Liver (tissue), 9 donors: ENCODE measurements around the gene FGF14. TPM values are rescaled to one million over a fixed set of nuclear protein-coding genes. Genes with fewer than 3 reads are reported as not detected.
A peak's percentile ranks its signal among the peaks of the same experiment; 100 is the strongest.

Experiments used
- DNase-seq: peaks from one replicate; pipeline ENCODE4 v3.0.0-alpha.2; 2017; ENCODE audit warnings: low spot score
- H3K27ac ChIP-seq, 2 donors: one replicate each; pipeline ENCODE4 v1.7.0; 2013; ENCODE audit warnings: inconsistent platforms in 2 of 2, low read length in 2 of 2, control low read depth in 1 of 2, low read depth in 1 of 2, mild to moderate bottlenecking in 1 of 2
- H3K27me3 ChIP-seq, 4 donors: one replicate each; pipeline versions ENCODE4 v1.6.1 to v1.7.0; 2013; ENCODE audit warnings: low read length in 3 of 4, inconsistent platforms in 1 of 4, mild to moderate bottlenecking in 1 of 4, moderate library complexity in 1 of 4; ENCODE audit not compliant: control insufficient read depth in 4 of 4, insufficient read depth in 4 of 4
- H3K36me3 ChIP-seq, 4 donors: one replicate each; pipeline versions ENCODE4 v1.6.1 to v1.7.0; 2013; ENCODE audit warnings: low read length in 3 of 4, mild to moderate bottlenecking in 3 of 4, low read depth in 1 of 4, moderate library complexity in 1 of 4; ENCODE audit not compliant: control insufficient read depth in 4 of 4, insufficient read depth in 3 of 4
- H3K4me1 ChIP-seq, 4 donors: one replicate each; pipeline versions ENCODE4 v1.6.1 to v1.7.0; 2013; ENCODE audit warnings: low read length in 3 of 4, mild to moderate bottlenecking in 3 of 4, moderate library complexity in 1 of 4; ENCODE audit not compliant: control insufficient read depth in 4 of 4, insufficient read depth in 4 of 4
- H3K4me3 ChIP-seq, 3 donors: one replicate each; pipeline versions ENCODE4 v1.6.1 to v1.7.0; 2013; ENCODE audit warnings: low read length in 3 of 3, control low read depth in 1 of 3, low read depth in 1 of 3, mild to moderate bottlenecking in 1 of 3
- H3K9ac ChIP-seq, 2 donors: one replicate each; pipeline ENCODE4 v1.7.0; 2013; ENCODE audit warnings: low read length in 2 of 2, mild to moderate bottlenecking in 2 of 2, moderate library complexity in 2 of 2, control low read depth in 1 of 2, low read depth in 1 of 2
- H3K9me3 ChIP-seq, 4 donors: one replicate each; pipeline versions ENCODE4 v1.6.1 to v1.7.0; 2013; ENCODE audit warnings: low read length in 3 of 4; ENCODE audit not compliant: control insufficient read depth in 4 of 4
- ATF3 ChIP-seq: IDR thresholded peaks from 2 replicates; pipeline ENCODE4 v1.6.1; 2016; ENCODE audit warnings: antibody characterized with exemption
- CTCF ChIP-seq: fragments of 150-350 bp; IDR thresholded peaks from 2 replicates; pipeline ENCODE4 v1.5.1; 2017; ENCODE audit warnings: improper control_type of control experiment, low read depth, low read length; ENCODE audit not compliant: missing input control
- FOXA1 ChIP-seq: IDR thresholded peaks from 2 replicates; pipeline ENCODE4 v1.6.1; 2016; ENCODE audit warnings: antibody characterized with exemption
- FOXA2 ChIP-seq: IDR thresholded peaks from 2 replicates; pipeline ENCODE4 v1.6.1; 2016; ENCODE audit warnings: antibody characterized with exemption
- GABPA ChIP-seq, 2 donors: IDR thresholded peaks in 1 of 2; conservative IDR thresholded peaks in 1 of 2; 2 replicates each; pipeline ENCODE4 v1.6.1; 2016; ENCODE audit warnings: antibody characterized with exemption in 2 of 2, mild to moderate bottlenecking in 1 of 2, moderate library complexity in 1 of 2
- HNF4A ChIP-seq, 2 donors: conservative IDR thresholded peaks; 2 replicates each; pipeline ENCODE4 v1.6.1; 2016; ENCODE audit warnings: antibody characterized with exemption in 2 of 2, mild to moderate bottlenecking in 2 of 2
- HNF4G ChIP-seq: IDR thresholded peaks from 2 replicates; pipeline ENCODE4 v1.6.1; 2016; ENCODE audit warnings: antibody characterized with exemption
- JUND ChIP-seq, 2 donors: IDR thresholded peaks; 2 replicates each; pipeline ENCODE4 v1.6.1; 2016; ENCODE audit warnings: antibody characterized with exemption in 2 of 2
- RAD21 ChIP-seq, 2 donors: IDR thresholded peaks; 2 replicates each; pipeline ENCODE4 v1.6.1; 2016; ENCODE audit warnings: antibody characterized with exemption in 2 of 2, mild to moderate bottlenecking in 2 of 2
- RXRA ChIP-seq, 2 donors: IDR thresholded peaks; 2 replicates each; pipeline ENCODE4 v1.6.1; 2017 to 2018; ENCODE audit warnings: antibody characterized with exemption in 2 of 2, mild to moderate bottlenecking in 1 of 2
- TAF1 ChIP-seq: conservative IDR thresholded peaks from 2 replicates; pipeline ENCODE4 v1.6.1; 2016; ENCODE audit warnings: antibody characterized with exemption, mild to moderate bottlenecking
- WGBS: extraction: QIAGEN DNeasy Blood & Tissue Kit; methylation state at CpG from one replicate; pipeline ENCODE4 v1.1.7; 2013; 5-methylcytosine and 5-hydroxymethylcytosine counted together
- polyA plus RNA-seq, 2 donors: library from polyadenylated mRNA; stranded (reverse) in 1 of 2; unstranded in 1 of 2; fragments of 200-250 nt in 1 of 2; fragments of >200 nt in 1 of 2; fragmentation: Nextera tagmentation in 1 of 2; extraction: Ambion mirVana in 1 of 2; gene quantifications; one replicate each; pipeline versions ENCODE4 v1.2.1 to v1.2.3, GENCODE V29; 2013 to 2015
- total RNA-seq, 2 donors: library from RNA; depleted of rRNA; stranded (reverse); fragments of >200 nt; gene quantifications; one replicate each; pipeline ENCODE4 v1.2.3, GENCODE V29; 2014
- TF ChIP-seq, protein P1 (sequence below): IDR thresholded peaks from 2 replicates; pipeline ENCODE4 v1.6.1; 2016; ENCODE audit warnings: antibody characterized with exemption, mild to moderate bottlenecking
- TF ChIP-seq, protein P2 (sequence below): IDR thresholded peaks from 2 replicates; pipeline ENCODE4 v1.6.1; 2016; ENCODE audit warnings: antibody characterized with exemption
- donor health status: healthy.
- donor health status: healthy.
- donor health status: healthy.
- donor health status: healthy.
- donor health status: healthy.

Gene FGF14
- total and polyA plus RNA-seq, 4 donors = 0.05 to 3.3 (median 1.0) TPM

DNA sequence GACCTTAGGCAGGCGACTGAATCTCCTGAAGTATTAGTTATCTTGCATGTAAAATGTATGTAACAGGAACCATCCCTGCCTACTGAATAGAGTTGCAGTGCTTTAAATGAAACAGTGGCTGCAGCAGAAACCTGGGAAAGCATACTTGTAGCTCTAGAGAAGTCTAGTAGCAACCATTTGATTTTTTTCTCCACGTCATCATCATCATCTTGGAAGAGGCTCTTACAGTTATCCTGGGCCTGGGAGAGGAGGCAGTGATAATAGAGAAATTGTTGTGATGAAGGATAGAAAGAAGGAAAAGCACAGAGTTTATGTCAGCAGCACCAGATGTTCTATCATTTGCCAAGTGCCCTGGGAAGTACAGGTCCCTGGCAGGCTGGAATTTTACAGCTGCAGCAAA, 571.8 kb downstream of the FGF14 start (continued):
- TF ChIP-seq, protein P1, sequence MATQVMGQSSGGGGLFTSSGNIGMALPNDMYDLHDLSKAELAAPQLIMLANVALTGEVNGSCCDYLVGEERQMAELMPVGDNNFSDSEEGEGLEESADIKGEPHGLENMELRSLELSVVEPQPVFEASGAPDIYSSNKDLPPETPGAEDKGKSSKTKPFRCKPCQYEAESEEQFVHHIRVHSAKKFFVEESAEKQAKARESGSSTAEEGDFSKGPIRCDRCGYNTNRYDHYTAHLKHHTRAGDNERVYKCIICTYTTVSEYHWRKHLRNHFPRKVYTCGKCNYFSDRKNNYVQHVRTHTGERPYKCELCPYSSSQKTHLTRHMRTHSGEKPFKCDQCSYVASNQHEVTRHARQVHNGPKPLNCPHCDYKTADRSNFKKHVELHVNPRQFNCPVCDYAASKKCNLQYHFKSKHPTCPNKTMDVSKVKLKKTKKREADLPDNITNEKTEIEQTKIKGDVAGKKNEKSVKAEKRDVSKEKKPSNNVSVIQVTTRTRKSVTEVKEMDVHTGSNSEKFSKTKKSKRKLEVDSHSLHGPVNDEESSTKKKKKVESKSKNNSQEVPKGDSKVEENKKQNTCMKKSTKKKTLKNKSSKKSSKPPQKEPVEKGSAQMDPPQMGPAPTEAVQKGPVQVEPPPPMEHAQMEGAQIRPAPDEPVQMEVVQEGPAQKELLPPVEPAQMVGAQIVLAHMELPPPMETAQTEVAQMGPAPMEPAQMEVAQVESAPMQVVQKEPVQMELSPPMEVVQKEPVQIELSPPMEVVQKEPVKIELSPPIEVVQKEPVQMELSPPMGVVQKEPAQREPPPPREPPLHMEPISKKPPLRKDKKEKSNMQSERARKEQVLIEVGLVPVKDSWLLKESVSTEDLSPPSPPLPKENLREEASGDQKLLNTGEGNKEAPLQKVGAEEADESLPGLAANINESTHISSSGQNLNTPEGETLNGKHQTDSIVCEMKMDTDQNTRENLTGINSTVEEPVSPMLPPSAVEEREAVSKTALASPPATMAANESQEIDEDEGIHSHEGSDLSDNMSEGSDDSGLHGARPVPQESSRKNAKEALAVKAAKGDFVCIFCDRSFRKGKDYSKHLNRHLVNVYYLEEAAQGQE = no peak
- TF ChIP-seq, protein P2, sequence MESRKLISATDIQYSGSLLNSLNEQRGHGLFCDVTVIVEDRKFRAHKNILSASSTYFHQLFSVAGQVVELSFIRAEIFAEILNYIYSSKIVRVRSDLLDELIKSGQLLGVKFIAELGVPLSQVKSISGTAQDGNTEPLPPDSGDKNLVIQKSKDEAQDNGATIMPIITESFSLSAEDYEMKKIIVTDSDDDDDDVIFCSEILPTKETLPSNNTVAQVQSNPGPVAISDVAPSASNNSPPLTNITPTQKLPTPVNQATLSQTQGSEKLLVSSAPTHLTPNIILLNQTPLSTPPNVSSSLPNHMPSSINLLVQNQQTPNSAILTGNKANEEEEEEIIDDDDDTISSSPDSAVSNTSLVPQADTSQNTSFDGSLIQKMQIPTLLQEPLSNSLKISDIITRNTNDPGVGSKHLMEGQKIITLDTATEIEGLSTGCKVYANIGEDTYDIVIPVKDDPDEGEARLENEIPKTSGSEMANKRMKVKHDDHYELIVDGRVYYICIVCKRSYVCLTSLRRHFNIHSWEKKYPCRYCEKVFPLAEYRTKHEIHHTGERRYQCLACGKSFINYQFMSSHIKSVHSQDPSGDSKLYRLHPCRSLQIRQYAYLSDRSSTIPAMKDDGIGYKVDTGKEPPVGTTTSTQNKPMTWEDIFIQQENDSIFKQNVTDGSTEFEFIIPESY = no peak
- TF ChIP-seq FOXA2 (no peak), RXRA (IDR thresholded peaks at IDR 0.05) (no peak), TAF1 (no peak), FOXA1 (no peak), HNF4G (no peak)

DNA sequence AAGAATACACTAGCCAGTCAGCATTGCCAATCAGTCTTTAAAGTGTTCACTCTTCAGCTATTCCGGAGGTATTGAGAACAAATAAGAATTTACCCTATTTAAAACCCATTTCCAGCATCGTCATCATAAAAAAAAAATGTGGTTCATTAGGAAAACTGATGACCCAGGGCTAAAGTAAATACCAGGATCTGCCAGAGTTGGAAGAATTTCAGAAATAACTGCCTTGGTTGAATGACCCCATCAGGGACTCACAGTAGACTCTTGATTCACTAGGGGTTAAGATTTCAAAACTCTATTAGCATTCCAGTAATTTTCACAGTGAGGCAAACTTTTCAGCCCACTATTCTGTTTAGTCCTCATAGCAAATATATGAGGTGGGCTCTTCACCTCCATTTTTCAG, 572.4 kb downstream of the FGF14 start:
- no peak for TF ChIP-seq FOXA1
- peak; percentile 51 to 53 for TF ChIP-seq RXRA (IDR thresholded peaks at IDR 0.05)
- no peaks in the 10 kb centered on the region for H3K36me3 ChIP-seq
- H3K4me1 ChIP-seq = no peaks in the 10 kb centered on the region
- no peak for DNase-seq
- H3K9ac ChIP-seq = no peak overlapping the region
- H3K27me3 ChIP-seq = no peaks in the 10 kb centered on the region
- H3K27ac ChIP-seq = no peak overlapping the region
- whole genome bisulfite sequencing = 45% methylated on average over 2 of the region's 2 CpGs
- no peak overlapping the region for H3K4me3 ChIP-seq
- peaks cover 0 to 5% (median under 1%) of the 10 kb centered on the region in 4 donors for H3K9me3 ChIP-seq

- Histone ChIP-seq H3K9ac (no peak overlapping the region), H3K36me3 (no peaks in the 10 kb centered on the region), H3K27ac (no peak overlapping the region), H3K9me3 (peaks cover 0 to 5% (median under 1%) of the 10 kb centered on the region in 4 donors), H3K4me3 (no peak overlapping the region), H3K4me1 (no peaks in the 10 kb centered on the region), H3K27me3 (no peaks in the 10 kb centered on the region)
- 59% methylated on average over 4 of the region's 4 CpGs for WGBS
- DNase-seq = no peak
- TF ChIP-seq HNF4G = no peak
- TF ChIP-seq FOXA1 = no peak
- no peak for TF ChIP-seq RAD21 (IDR thresholded peaks at IDR 0.05)
- no peak for TF ChIP-seq JUND (IDR thresholded peaks at IDR 0.05)
- TF ChIP-seq FOXA2 = no peak
- TF ChIP-seq TAF1 = no peak
- TF ChIP-seq HNF4A (conservative IDR thresholded peaks at IDR 0.05) = no peak
- no peak for TF ChIP-seq GABPA (IDR thresholded peaks at IDR 0.05 in 1 of 2, conservative IDR thresholded peaks at IDR 0.05 in 1 of 2)
- no peak for TF ChIP-seq CTCF
- no peak for TF ChIP-seq RXRA (IDR thresholded peaks at IDR 0.05)
- no peak for TF ChIP-seq ATF3
- TF ChIP-seq, protein P2 = no peak
Observed at GRCh38 chr13:101828119-101828518, 573.7 kb downstream of the FGF14 start.
